ENCODE results near the gene TOP1.

Gene TOP1

DNA sequence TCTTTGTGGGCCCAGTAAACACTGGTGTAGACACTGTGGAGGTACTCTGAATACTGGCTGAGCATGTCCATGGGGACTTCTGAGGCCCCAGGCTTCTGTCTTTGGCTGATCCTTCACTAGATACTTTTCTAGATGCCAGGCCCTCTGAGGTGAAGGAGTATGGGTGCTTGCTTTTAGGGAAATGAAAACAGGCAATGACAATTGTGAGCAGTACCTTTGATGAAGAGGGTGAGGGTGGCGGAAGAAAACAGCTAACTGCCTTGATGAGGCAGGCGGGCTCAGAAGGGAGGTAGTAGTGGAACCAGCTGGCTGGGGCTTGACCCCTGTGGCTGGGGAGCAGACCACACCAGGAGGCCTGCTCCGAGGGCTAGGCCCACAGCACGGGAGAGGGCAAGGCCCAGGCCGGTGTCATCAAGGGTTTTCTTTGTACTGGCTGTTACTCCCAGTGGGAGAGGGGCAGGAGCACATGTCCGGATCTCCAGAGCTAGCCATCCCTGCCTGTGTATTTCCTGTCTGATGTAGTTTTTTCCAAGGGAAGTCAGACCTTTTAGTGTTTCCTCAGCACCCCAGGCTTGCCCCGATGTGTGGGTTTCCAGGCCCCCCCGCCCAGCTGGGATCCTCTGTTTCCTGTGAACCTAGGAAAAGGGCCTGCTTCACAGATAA is 112.7 kb downstream of the TOP1 start:
- Histone ChIP-seq H3K4me1 (ENCODE audit: low read length) (peaks cover 14% of the 10 kb centered on the region; the same call in 1 of the 2 replicates), H3K4me3 (ENCODE audit: low read length) (no peak overlapping the region), H3K36me3 (replicated peaks; ENCODE audit: insufficient read depth, low read length) (no peaks in the 10 kb centered on the region), H3K27ac (ENCODE audit: low read length) (no peak overlapping the region), H3K9me2 (replicated peaks; ENCODE audit: insufficient read depth, low read length) (no peaks in the 10 kb centered on the region), H3K79me2 (ENCODE audit: low read length) (peaks cover 89% of the 10 kb centered on the region), H2AFZ (ENCODE audit: low read length) (no peak overlapping the region), H3K9ac (ENCODE audit: low read length) (no peak overlapping the region), H3K27me3 (replicated peaks; ENCODE audit: insufficient read depth, low read length) (no peaks in the 10 kb centered on the region), H3F3A (ENCODE audit: insufficient read depth, low read length) (0 out of 2 replicates have a peak, but pooled peaks cover under 1% of the 10 kb centered on the region), H3K4me2 (ENCODE audit: low read depth, low read length) (no peak overlapping the region), H3K9me3 (replicated peaks; ENCODE audit: insufficient read depth, low read length) (no peaks in the 10 kb centered on the region), H4K20me1 (ENCODE audit: insufficient read depth, low read length) (no peaks in the 10 kb centered on the region)
- no peak for DNase-seq
- TF ChIP-seq EZH2 (optimal IDR thresholded peaks at IDR 0.05; ENCODE audit: low read depth, low read length): no peak
- TF ChIP-seq EZH2phosphoT487 (IDR thresholded peaks at IDR 0.05; ENCODE audit: low read length): no peak
- TF ChIP-seq, protein P1, sequence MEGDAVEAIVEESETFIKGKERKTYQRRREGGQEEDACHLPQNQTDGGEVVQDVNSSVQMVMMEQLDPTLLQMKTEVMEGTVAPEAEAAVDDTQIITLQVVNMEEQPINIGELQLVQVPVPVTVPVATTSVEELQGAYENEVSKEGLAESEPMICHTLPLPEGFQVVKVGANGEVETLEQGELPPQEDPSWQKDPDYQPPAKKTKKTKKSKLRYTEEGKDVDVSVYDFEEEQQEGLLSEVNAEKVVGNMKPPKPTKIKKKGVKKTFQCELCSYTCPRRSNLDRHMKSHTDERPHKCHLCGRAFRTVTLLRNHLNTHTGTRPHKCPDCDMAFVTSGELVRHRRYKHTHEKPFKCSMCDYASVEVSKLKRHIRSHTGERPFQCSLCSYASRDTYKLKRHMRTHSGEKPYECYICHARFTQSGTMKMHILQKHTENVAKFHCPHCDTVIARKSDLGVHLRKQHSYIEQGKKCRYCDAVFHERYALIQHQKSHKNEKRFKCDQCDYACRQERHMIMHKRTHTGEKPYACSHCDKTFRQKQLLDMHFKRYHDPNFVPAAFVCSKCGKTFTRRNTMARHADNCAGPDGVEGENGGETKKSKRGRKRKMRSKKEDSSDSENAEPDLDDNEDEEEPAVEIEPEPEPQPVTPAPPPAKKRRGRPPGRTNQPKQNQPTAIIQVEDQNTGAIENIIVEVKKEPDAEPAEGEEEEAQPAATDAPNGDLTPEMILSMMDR (IDR thresholded peaks at IDR 0.05; ENCODE audit: low read length): no peak

DNA sequence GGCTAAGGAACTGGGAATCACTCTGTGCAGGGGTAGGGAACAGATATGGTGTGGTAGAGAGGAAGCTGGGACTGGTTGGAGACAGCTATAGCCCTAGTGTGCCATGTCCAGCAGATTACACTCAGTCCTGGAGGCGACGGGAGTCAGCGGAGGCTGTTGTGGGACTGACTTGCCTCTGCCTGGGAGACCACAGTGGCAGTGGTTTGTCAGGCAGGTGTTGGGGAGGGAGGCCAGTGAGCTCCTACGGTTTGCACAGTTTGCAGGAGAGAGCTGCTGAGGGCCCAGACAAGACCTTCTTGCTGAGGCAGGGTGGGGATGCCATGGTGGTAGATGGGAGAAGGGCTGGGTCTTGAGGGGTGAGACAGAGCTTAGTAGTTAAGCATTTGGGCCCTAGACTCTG is 113.6 kb downstream of the TOP1 start:
- no peak overlapping the region for H3K27ac ChIP-seq (ENCODE audit: low read length)

DNA sequence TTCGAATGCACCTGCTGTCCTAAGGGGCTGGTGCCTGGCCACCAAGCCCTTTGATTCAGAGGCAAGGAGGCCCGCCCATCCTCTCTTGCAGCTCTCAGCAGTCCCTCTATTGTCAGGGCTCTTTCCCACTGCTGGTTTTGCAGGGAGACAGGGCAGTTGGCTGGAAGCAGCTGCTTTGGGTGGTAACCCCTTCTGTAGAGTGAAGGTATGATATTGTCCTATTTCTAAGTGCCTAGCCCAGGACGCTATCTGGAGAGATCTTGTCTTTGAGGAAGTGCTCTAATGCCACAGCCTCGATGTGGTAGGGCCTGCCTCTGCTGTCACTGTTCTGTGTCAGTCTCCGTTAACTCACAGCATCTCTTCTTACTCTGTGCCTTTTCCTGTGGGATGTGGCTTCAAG is 114.3 kb downstream of the TOP1 start:
- Histone ChIP-seq H3K36me3 (replicated peaks; ENCODE audit: insufficient read depth, low read length) (no peaks in the 10 kb centered on the region), H3K4me3 (ENCODE audit: low read length) (no peak overlapping the region), H3K4me1 (ENCODE audit: low read length) (peaks cover 14% of the 10 kb centered on the region; the same call in 1 of the 2 replicates), H3K27me3 (replicated peaks; ENCODE audit: insufficient read depth, low read length) (no peaks in the 10 kb centered on the region), H2AFZ (ENCODE audit: low read length) (no peak overlapping the region), H3F3A (ENCODE audit: insufficient read depth, low read length) (no peaks in the 10 kb centered on the region), H4K20me1 (ENCODE audit: insufficient read depth, low read length) (no peaks in the 10 kb centered on the region), H3K9me3 (replicated peaks; ENCODE audit: insufficient read depth, low read length) (no peaks in the 10 kb centered on the region), H3K4me2 (ENCODE audit: low read depth, low read length) (no peak overlapping the region), H3K9ac (ENCODE audit: low read length) (no peak overlapping the region), H3K27ac (ENCODE audit: low read length) (no peak overlapping the region), H3K79me2 (ENCODE audit: low read length) (peaks cover 99% of the 10 kb centered on the region), H3K9me2 (replicated peaks; ENCODE audit: insufficient read depth, low read length) (no peaks in the 10 kb centered on the region)
- TF ChIP-seq EZH2 (optimal IDR thresholded peaks at IDR 0.05; ENCODE audit: low read depth, low read length) (no peak), EZH2phosphoT487 (IDR thresholded peaks at IDR 0.05; ENCODE audit: low read length) (no peak)
- TF ChIP-seq, protein P1 (IDR thresholded peaks at IDR 0.05; ENCODE audit: low read length): no peak
- no peak for DNase-seq

More for the DNA sequence above, 113.6 kb downstream of the TOP1 start:
- Histone ChIP-seq H3K36me3 (replicated peaks; ENCODE audit: insufficient read depth, low read length) (no peaks in the 10 kb centered on the region), H3K4me1 (ENCODE audit: low read length) (peaks cover 14% of the 10 kb centered on the region; the same call in 1 of the 2 replicates), H3K79me2 (ENCODE audit: low read length) (peaks cover 98% of the 10 kb centered on the region), H3K27me3 (replicated peaks; ENCODE audit: insufficient read depth, low read length) (no peaks in the 10 kb centered on the region), H3K9me3 (replicated peaks; ENCODE audit: insufficient read depth, low read length) (no peaks in the 10 kb centered on the region), H3K9me2 (replicated peaks; ENCODE audit: insufficient read depth, low read length) (no peaks in the 10 kb centered on the region), H3K4me2 (ENCODE audit: low read depth, low read length) (no peak overlapping the region), H3K9ac (ENCODE audit: low read length) (no peak overlapping the region), H3F3A (ENCODE audit: insufficient read depth, low read length) (no peaks in the 10 kb centered on the region), H3K4me3 (ENCODE audit: low read length) (no peak overlapping the region), H2AFZ (ENCODE audit: low read length) (no peak overlapping the region), H4K20me1 (ENCODE audit: insufficient read depth, low read length) (no peaks in the 10 kb centered on the region)
- no peak for DNase-seq
- TF ChIP-seq EZH2 (optimal IDR thresholded peaks at IDR 0.05; ENCODE audit: low read depth, low read length) (no peak), EZH2phosphoT487 (IDR thresholded peaks at IDR 0.05; ENCODE audit: low read length) (no peak)
- TF ChIP-seq, protein P1 (IDR thresholded peaks at IDR 0.05; ENCODE audit: low read length): no peak
